Liver (tissue), 9 donors: Measurements from ENCODE around the gene PTK6. TPM values are rescaled to one million over a fixed set of nuclear protein-coding genes. Genes with fewer than 3 reads are reported as not detected.
A peak's percentile ranks its signal among the peaks of the same experiment; 100 is the strongest.

Source experiments
- DNase-seq: peaks from one replicate; pipeline ENCODE4 v3.0.0-alpha.2; 2017; ENCODE audit warnings: low spot score
- H3K27ac ChIP-seq, 2 donors: one replicate each; pipeline ENCODE4 v1.7.0; 2013; ENCODE audit warnings: inconsistent platforms in 2 of 2, low read length in 2 of 2, control low read depth in 1 of 2, low read depth in 1 of 2, mild to moderate bottlenecking in 1 of 2
- H3K27me3 ChIP-seq, 4 donors: one replicate each; pipeline versions ENCODE4 v1.6.1 to v1.7.0; 2013; ENCODE audit warnings: low read length in 3 of 4, inconsistent platforms in 1 of 4, mild to moderate bottlenecking in 1 of 4, moderate library complexity in 1 of 4; ENCODE audit not compliant: control insufficient read depth in 4 of 4, insufficient read depth in 4 of 4
- H3K36me3 ChIP-seq, 4 donors: one replicate each; pipeline versions ENCODE4 v1.6.1 to v1.7.0; 2013; ENCODE audit warnings: low read length in 3 of 4, mild to moderate bottlenecking in 3 of 4, low read depth in 1 of 4, moderate library complexity in 1 of 4; ENCODE audit not compliant: control insufficient read depth in 4 of 4, insufficient read depth in 3 of 4
- H3K4me1 ChIP-seq, 4 donors: one replicate each; pipeline versions ENCODE4 v1.6.1 to v1.7.0; 2013; ENCODE audit warnings: low read length in 3 of 4, mild to moderate bottlenecking in 3 of 4, moderate library complexity in 1 of 4; ENCODE audit not compliant: control insufficient read depth in 4 of 4, insufficient read depth in 4 of 4
- H3K4me3 ChIP-seq, 3 donors: one replicate each; pipeline versions ENCODE4 v1.6.1 to v1.7.0; 2013; ENCODE audit warnings: low read length in 3 of 3, control low read depth in 1 of 3, low read depth in 1 of 3, mild to moderate bottlenecking in 1 of 3
- H3K9ac ChIP-seq, 2 donors: one replicate each; pipeline ENCODE4 v1.7.0; 2013; ENCODE audit warnings: low read length in 2 of 2, mild to moderate bottlenecking in 2 of 2, moderate library complexity in 2 of 2, control low read depth in 1 of 2, low read depth in 1 of 2
- H3K9me3 ChIP-seq, 4 donors: one replicate each; pipeline versions ENCODE4 v1.6.1 to v1.7.0; 2013; ENCODE audit warnings: low read length in 3 of 4; ENCODE audit not compliant: control insufficient read depth in 4 of 4
- ATF3 ChIP-seq: IDR thresholded peaks from 2 replicates; pipeline ENCODE4 v1.6.1; 2016; ENCODE audit warnings: antibody characterized with exemption
- EGR1 ChIP-seq, 2 donors: IDR thresholded peaks; 2 replicates each; pipeline ENCODE4 v1.6.1; 2016 to 2018; ENCODE audit warnings: antibody characterized with exemption in 2 of 2, low read depth in 2 of 2
- FOXA2 ChIP-seq: IDR thresholded peaks from 2 replicates; pipeline ENCODE4 v1.6.1; 2016; ENCODE audit warnings: antibody characterized with exemption
- HNF4A ChIP-seq, 2 donors: conservative IDR thresholded peaks; 2 replicates each; pipeline ENCODE4 v1.6.1; 2016; ENCODE audit warnings: antibody characterized with exemption in 2 of 2, mild to moderate bottlenecking in 2 of 2
- JUND ChIP-seq, 2 donors: IDR thresholded peaks; 2 replicates each; pipeline ENCODE4 v1.6.1; 2016; ENCODE audit warnings: antibody characterized with exemption in 2 of 2
- MAX ChIP-seq: IDR thresholded peaks from 2 replicates; pipeline ENCODE4 v1.6.1; 2016; ENCODE audit warnings: antibody characterized with exemption
- NR2F2 ChIP-seq: IDR thresholded peaks from 2 replicates; pipeline ENCODE4 v1.6.1; 2016; ENCODE audit warnings: antibody characterized with exemption
- RAD21 ChIP-seq, 2 donors: IDR thresholded peaks; 2 replicates each; pipeline ENCODE4 v1.6.1; 2016; ENCODE audit warnings: antibody characterized with exemption in 2 of 2, mild to moderate bottlenecking in 2 of 2
- REST ChIP-seq: IDR thresholded peaks from 2 replicates; pipeline ENCODE4 v1.6.1; 2016; ENCODE audit warnings: antibody characterized with exemption, mild to moderate bottlenecking
- RXRA ChIP-seq, 2 donors: IDR thresholded peaks; 2 replicates each; pipeline ENCODE4 v1.6.1; 2017 to 2018; ENCODE audit warnings: antibody characterized with exemption in 2 of 2, mild to moderate bottlenecking in 1 of 2
- TAF1 ChIP-seq: conservative IDR thresholded peaks from 2 replicates; pipeline ENCODE4 v1.6.1; 2016; ENCODE audit warnings: antibody characterized with exemption, mild to moderate bottlenecking
- WGBS: extraction: QIAGEN DNeasy Blood & Tissue Kit; methylation state at CpG from one replicate; pipeline ENCODE4 v1.1.7; 2013; 5-methylcytosine and 5-hydroxymethylcytosine counted together
- polyA plus RNA-seq, 2 donors: library from polyadenylated mRNA; stranded (reverse) in 1 of 2; unstranded in 1 of 2; fragments of 200-250 nt in 1 of 2; fragments of >200 nt in 1 of 2; fragmentation: Nextera tagmentation in 1 of 2; extraction: Ambion mirVana in 1 of 2; gene quantifications; one replicate each; pipeline versions ENCODE4 v1.2.1 to v1.2.3, GENCODE V29; 2013 to 2015
- total RNA-seq, 2 donors: library from RNA; depleted of rRNA; stranded (reverse); fragments of >200 nt; gene quantifications; one replicate each; pipeline ENCODE4 v1.2.3, GENCODE V29; 2014
- TF ChIP-seq, protein P1 (sequence below): fragments of 150-350 bp; IDR thresholded peaks from 2 replicates; pipeline ENCODE4 v1.5.1; 2017; ENCODE audit warnings: improper control_type of control experiment, low read depth, low read length; ENCODE audit not compliant: missing input control
- donor health status: healthy.
- donor health status: healthy.
- donor health status: healthy.
- donor health status: healthy.
- donor health status: healthy.

The PTK6 gene
- total and polyA plus RNA-seq, 4 donors = 0.05 to 1.2 (median 0.23) TPM

DNA sequence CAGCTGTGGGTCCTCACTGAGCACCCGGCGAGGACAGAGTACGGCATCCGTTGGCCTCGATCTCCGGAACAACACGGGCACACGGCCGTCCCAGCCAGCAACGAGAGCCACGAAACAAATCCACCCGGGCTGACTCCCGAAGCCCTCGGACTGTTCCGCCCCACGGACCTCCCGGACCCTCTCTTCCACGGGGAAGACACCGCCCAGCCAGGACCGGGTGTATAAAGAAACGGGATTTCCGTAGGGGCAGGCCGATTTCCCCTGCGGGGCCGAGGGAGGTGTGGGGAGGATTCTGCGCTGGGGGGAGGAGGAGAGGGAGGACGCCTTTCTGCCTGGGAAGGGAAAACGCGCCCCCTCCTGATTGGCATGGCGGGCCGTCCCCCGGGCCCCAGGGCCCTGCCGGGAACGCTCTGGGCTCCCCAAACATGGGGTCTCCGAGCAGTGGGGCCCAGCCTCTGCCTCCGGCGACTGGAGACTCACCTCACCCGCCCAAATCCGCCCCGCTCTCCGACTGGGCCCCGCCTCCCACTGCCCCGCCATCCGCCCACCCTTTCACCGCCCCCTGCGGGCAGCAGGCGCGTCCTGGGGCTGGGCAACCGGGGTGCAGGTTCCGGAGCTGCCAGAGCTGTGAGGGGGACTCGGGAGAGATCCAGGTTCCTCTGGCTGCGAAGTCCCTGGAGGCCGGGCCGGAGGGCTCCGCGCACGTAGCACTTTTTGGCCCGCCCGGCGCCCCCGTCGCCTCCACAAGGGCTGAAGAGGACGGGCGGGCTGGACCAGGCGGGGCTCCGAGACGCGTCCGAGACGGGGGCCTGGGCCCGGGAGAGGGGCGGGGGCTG lies 17.3 kb downstream of the PTK6 start:
- no peaks in the 10 kb centered on the region for H3K36me3 ChIP-seq
- DNase-seq = peak; percentile 52
- H3K27me3 ChIP-seq = no peaks in the 10 kb centered on the region
- H3K4me1 ChIP-seq = peaks cover 2 to 19% (median 6%) of the 10 kb centered on the region in 4 donors
- peak overlapping the region in 1 of 2 donors; percentile 14 for H3K9ac ChIP-seq
- no peak for TF ChIP-seq JUND (IDR thresholded peaks at IDR 0.05)
- TF ChIP-seq FOXA2 = no peak
- TF ChIP-seq EGR1 (IDR thresholded peaks at IDR 0.05; ENCODE audit: low read depth in 2 of 2) = no peak
- no peak for TF ChIP-seq TAF1
- no peak for TF ChIP-seq ATF3
- TF ChIP-seq, protein P1, sequence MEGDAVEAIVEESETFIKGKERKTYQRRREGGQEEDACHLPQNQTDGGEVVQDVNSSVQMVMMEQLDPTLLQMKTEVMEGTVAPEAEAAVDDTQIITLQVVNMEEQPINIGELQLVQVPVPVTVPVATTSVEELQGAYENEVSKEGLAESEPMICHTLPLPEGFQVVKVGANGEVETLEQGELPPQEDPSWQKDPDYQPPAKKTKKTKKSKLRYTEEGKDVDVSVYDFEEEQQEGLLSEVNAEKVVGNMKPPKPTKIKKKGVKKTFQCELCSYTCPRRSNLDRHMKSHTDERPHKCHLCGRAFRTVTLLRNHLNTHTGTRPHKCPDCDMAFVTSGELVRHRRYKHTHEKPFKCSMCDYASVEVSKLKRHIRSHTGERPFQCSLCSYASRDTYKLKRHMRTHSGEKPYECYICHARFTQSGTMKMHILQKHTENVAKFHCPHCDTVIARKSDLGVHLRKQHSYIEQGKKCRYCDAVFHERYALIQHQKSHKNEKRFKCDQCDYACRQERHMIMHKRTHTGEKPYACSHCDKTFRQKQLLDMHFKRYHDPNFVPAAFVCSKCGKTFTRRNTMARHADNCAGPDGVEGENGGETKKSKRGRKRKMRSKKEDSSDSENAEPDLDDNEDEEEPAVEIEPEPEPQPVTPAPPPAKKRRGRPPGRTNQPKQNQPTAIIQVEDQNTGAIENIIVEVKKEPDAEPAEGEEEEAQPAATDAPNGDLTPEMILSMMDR = no peak
- no peak for TF ChIP-seq RAD21 (IDR thresholded peaks at IDR 0.05)
- no peak for TF ChIP-seq REST
- no peak for TF ChIP-seq MAX
- no peak for TF ChIP-seq RXRA (IDR thresholded peaks at IDR 0.05)
- TF ChIP-seq HNF4A (conservative IDR thresholded peaks at IDR 0.05) = no peak
- no peak for TF ChIP-seq NR2F2
- H3K27ac ChIP-seq = peak overlapping the region; percentile 38 to 78
- no peaks in the 10 kb centered on the region for H3K9me3 ChIP-seq
- peak overlapping the region; percentile 23 to 92 (median 29) for H3K4me3 ChIP-seq
- WGBS = 4% methylated on average over 72 of the region's 72 CpGs

GRCh38 chr20:63518946-63519667 lies 18.1 kb downstream of the PTK6 start:
- 68% methylated on average over 32 of the region's 32 CpGs for WGBS
- no peak for TF ChIP-seq TAF1
- TF ChIP-seq MAX = no peak
- Histone ChIP-seq H3K36me3 (no peaks in the 10 kb centered on the region), H3K9ac (peak overlapping the region in 1 of 2 donors; percentile 14), H3K27me3 (no peaks in the 10 kb centered on the region), H3K9me3 (no peaks in the 10 kb centered on the region), H3K4me1 (peaks cover 2 to 19% (median 6%) of the 10 kb centered on the region in 4 donors), H3K4me3 (no peak overlapping the region), H3K27ac (no peak overlapping the region)
- no peak for DNase-seq
